SK-N-MC (cell line): Measurements from ENCODE around the gene CLN5.

Experiments
- EZH2 ChIP-seq: fragments of 200-600 bp; sonication (generic); IDR thresholded peaks from one replicate; pipeline ENCODE4 v1.6.1; 2017; ENCODE audit warnings: antibody characterized with exemption
- FOXP2 ChIP-seq: optimal IDR thresholded peaks from 2 replicates; pipeline ENCODE3; 2011; ENCODE audit warnings: mild to moderate bottlenecking, moderate library complexity; ENCODE audit not compliant: insufficient read depth; ENCODE audit errors: extremely low read length, control extremely low read depth
- POLR2AphosphoS5 ChIP-seq: IDR thresholded peaks from 2 replicates; pipeline ENCODE4 v1.6.1; 2012; ENCODE audit warnings: mild to moderate bottlenecking, low read depth, low read length, borderline replicate concordance

GRCh38 chr13:77053192-77053591, 61.3 kb downstream of the CLN5 start:
- no peak for TF ChIP-seq POLR2AphosphoS5
- TF ChIP-seq EZH2, result no peak
- TF ChIP-seq FOXP2, result no peak
